AG09309 (cell line): ENCODE results near the gene UVSSA.

ENCODE experiments used
- DNase-seq: peaks from one replicate; pipeline ENCODE4 v3.0.0-alpha.2; 2010; ENCODE audit warnings: low read depth
- H3K4me3 ChIP-seq: 2 replicates; pipeline ENCODE4 v1.5.1; 2011; ENCODE audit warnings: mild to moderate bottlenecking, low read depth, low read length, moderate library complexity; ENCODE audit not compliant: control insufficient read depth
- TF ChIP-seq, protein P1 (sequence below): IDR thresholded peaks from 2 replicates; pipeline ENCODE4 v1.5.1; 2011; ENCODE audit warnings: mild to moderate bottlenecking, low read depth, low read length, inconsistent platforms; ENCODE audit not compliant: insufficient read depth, control insufficient read depth; ENCODE audit errors: missing control alignments

Gene UVSSA, protein sequence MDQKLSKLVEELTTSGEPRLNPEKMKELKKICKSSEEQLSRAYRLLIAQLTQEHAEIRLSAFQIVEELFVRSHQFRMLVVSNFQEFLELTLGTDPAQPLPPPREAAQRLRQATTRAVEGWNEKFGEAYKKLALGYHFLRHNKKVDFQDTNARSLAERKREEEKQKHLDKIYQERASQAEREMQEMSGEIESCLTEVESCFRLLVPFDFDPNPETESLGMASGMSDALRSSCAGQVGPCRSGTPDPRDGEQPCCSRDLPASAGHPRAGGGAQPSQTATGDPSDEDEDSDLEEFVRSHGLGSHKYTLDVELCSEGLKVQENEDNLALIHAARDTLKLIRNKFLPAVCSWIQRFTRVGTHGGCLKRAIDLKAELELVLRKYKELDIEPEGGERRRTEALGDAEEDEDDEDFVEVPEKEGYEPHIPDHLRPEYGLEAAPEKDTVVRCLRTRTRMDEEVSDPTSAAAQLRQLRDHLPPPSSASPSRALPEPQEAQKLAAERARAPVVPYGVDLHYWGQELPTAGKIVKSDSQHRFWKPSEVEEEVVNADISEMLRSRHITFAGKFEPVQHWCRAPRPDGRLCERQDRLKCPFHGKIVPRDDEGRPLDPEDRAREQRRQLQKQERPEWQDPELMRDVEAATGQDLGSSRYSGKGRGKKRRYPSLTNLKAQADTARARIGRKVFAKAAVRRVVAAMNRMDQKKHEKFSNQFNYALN

DNA sequence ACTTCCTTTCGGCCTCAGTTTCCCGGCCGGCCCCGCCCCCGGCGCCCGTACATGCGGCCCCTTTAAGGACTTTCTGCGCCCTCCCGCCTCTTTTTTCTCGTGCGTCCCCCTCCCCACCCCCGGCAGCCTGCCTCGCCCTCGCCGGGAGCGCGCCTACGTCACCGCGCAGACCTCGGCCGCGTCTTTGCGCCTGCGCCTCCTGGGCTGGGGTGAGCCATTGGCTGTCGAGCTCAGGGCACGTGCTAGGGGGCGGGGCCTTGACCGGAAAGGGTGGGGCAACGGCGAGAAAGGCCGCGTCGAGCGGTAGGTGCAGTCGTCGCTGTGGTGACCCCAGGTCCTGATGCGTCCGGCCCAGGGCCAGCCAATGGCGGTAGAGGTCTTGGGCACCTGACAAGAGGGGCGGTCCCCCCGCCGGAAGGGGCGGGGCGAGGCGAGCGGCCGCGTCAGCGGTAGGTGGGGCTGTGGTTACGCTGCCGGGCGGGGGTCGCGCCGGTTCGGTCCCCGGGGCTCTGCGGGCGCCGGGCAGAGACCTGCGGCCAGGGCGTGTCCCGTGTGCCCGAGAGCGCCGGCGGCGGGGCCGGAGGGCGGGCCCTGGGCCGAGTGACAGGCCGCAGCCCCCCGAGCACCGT lies at the start of gene UVSSA:
TSS of gene UVSSA (plus strand) at position 428 of the 629 bp plus-strand sequence. CDS start 884 bp downstream, outside the sequence.
- TF ChIP-seq, protein P1, sequence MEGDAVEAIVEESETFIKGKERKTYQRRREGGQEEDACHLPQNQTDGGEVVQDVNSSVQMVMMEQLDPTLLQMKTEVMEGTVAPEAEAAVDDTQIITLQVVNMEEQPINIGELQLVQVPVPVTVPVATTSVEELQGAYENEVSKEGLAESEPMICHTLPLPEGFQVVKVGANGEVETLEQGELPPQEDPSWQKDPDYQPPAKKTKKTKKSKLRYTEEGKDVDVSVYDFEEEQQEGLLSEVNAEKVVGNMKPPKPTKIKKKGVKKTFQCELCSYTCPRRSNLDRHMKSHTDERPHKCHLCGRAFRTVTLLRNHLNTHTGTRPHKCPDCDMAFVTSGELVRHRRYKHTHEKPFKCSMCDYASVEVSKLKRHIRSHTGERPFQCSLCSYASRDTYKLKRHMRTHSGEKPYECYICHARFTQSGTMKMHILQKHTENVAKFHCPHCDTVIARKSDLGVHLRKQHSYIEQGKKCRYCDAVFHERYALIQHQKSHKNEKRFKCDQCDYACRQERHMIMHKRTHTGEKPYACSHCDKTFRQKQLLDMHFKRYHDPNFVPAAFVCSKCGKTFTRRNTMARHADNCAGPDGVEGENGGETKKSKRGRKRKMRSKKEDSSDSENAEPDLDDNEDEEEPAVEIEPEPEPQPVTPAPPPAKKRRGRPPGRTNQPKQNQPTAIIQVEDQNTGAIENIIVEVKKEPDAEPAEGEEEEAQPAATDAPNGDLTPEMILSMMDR: no peak
- DNase-seq: peak; percentile 98
- peak within 1 kb of the TSS; percentile 77 for H3K4me3 ChIP-seq

DNA sequence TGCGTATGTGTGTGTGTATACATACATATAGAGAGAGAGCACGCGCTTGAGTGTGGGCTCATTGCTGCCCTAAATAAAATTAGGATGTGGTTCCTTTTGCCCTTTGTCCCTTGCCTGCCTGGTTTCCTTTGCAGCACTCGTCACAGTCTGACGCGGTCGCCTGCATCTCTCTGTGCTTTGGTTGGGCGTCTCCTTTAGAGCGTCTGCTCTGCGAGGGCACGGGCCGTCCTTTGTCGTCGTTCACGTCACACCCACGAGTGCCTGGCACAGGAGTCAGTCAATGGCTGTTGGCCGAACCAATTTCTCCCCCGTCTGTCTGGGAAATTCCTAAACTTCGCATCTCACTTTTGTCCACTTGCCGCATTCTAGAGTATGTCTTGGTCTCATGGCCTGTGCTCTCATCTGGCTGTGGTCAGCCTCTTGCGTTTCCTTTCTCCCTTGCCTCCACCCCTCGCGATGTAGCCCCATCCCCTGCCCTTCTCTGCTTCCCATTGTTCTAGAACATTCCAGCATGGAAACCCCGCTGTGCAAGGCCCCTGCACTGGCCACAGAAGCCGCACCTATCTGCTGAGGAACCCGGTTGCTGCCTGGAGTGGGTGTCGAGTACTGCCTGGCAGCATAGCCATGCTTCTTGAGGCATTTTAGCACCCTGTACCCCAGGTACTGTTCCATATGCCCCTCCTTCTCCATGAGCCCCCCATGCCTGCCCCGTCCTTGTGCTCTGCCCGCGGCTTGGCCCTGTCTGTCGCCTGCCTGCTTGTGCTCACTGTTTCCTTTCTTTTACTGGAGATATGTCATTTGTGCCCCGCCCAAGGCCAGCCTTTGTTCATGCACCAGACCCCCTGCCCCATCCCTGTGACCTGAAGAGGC lies 49.3 kb upstream of the UVSSA start:
- TF ChIP-seq, protein P1: no peak
- no peak for DNase-seq
- H3K4me3 ChIP-seq: no peak overlapping the region

DNA sequence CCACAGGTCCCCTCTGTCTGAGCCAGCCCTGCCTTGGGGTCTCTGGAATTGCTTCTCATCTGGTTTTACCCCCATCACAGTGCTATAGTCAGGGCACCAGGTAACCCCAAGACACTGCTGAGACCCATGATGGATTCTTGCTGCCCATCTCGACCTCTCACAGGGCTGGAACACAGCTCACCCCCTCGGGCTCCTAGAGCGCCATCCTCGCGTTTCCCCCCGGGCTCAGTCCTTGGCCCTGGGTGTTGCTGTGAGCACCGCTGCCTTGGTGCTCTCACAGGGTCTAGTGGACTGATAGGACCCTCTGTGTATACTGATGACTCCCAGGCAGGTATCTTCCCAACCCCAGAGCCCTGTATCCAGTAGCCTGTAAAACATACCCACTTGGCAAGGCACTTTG lies 48.5 kb upstream of the UVSSA start:
- DNase-seq: no peak
- TF ChIP-seq, protein P1: no peak
- H3K4me3 ChIP-seq: no peak overlapping the region

- DNase-seq: no peak
- TF ChIP-seq, protein P1: no peak
- H3K4me3 ChIP-seq: no peak overlapping the region
Measured at GRCh38 chr4:1299301-1299860, 47.6 kb upstream of the UVSSA start.

DNA sequence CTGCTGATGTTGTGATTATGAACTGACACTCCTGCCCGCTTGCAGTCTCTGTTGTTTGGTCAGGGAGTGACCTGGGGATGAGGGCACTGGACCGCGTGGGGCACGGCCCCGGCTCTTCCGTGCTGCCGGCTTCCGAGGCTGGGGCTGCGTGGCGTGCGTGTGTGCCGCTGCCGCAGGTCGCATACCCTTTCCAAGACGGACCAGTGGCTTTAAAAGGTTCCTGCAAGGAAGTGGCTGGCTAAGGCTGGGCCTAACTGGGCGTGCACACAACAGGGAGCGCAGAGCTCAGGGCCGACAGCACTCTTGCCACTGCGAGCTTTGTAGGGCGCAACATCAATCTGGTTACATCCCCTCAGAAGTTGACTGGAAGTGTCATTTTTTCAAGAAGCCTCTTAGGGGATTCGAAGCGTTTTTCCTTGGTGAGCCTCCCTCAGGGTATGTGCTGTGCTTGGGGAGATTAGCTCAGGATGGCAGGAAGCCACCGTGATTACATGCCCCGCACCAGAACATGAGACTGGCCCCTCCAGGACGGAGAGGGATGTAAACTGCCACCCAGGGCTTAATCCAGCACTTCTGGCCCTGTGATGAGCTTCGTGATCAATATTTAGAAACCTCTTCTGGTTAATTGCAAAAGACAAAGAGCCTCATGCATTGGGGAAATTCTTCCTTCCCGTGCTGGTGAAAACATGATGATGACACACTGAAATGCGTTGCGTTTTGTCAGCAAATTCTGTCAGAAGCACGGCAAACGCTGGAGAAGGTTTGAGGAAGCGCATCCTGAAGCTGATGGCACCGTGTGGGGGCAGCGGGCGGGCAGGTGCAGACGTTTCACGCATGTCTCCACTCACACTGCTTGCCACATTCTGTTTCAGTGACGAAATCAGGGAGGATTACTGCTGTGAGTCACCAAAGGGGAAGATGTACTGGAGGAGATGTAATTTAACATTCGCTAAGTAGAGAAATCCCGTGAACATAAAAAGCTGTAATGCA lies 46.2 kb upstream of the UVSSA start:
- peak; percentile 43 for DNase-seq
- TF ChIP-seq, protein P1: no peak
- H3K4me3 ChIP-seq: no peak overlapping the region
